ENCODE data around the gene ADGRF5.
A peak's percentile ranks its signal among the peaks of the same experiment; 100 is the strongest.

ADGRF5 gene

DNA sequence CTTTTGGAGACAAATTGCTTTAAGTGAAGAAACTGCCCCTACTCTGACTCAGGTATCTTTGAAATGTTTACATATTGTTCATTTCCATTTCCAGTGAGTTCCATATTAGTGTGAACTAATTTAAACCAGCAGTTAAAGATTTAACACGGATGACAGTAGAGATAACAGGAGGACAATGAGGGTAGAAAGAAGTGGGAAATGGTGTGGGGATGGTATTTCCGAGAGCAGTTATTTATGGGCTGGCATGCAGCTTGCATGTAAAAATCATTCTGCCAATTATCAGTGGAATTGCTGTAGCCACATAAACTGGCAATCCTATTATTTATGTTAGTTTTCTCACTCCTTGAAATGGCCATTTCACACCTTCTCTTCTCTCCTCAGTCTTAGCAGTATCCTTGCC, 8.6 kb upstream of the ADGRF5 start:
- no peaks in the 10 kb centered on the region for H3K27me3 ChIP-seq
- no peaks in the 10 kb centered on the region for H3K36me3 ChIP-seq
- peaks cover 0 to 36% (median 15%) of the 10 kb centered on the region in 4 donors for H3K4me1 ChIP-seq
- H3K4me3 ChIP-seq: no peak overlapping the region
- intact Hi-C loops (cut with DNase I; ENCODE audit: low total_unique reads): no loop called here
- TF ChIP-seq, protein P1, sequence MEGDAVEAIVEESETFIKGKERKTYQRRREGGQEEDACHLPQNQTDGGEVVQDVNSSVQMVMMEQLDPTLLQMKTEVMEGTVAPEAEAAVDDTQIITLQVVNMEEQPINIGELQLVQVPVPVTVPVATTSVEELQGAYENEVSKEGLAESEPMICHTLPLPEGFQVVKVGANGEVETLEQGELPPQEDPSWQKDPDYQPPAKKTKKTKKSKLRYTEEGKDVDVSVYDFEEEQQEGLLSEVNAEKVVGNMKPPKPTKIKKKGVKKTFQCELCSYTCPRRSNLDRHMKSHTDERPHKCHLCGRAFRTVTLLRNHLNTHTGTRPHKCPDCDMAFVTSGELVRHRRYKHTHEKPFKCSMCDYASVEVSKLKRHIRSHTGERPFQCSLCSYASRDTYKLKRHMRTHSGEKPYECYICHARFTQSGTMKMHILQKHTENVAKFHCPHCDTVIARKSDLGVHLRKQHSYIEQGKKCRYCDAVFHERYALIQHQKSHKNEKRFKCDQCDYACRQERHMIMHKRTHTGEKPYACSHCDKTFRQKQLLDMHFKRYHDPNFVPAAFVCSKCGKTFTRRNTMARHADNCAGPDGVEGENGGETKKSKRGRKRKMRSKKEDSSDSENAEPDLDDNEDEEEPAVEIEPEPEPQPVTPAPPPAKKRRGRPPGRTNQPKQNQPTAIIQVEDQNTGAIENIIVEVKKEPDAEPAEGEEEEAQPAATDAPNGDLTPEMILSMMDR (IDR thresholded peaks at IDR 0.05): no peak
- no peak overlapping the region for H3K27ac ChIP-seq
- no peak for DNase-seq
- H3K9me3 ChIP-seq: no peaks in the 10 kb centered on the region

DNA sequence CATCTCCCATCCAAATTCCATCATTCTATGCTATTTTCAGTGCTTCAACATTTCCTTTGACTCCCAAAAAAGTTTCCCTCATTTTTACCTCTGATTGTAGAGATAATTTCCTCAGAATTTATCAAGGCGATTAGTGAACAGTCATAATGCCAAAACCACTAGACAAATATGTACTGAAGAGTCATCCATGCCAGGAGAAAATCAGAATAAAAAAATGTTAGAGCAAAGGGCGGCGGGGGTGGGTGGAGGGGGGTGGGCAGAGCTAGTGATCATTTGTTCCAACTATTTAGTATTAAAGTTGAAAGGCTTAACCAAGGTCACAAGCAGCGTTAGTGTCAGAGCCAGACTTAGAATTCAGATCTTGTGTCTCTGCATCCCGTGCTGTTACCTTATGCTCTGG, 5.3 kb upstream of the ADGRF5 start:
- Histone ChIP-seq H3K4me1 (peaks cover 0 to 28% (median 13%) of the 10 kb centered on the region in 4 donors), H3K27ac (no peak overlapping the region), H3K36me3 (no peaks in the 10 kb centered on the region), H3K4me3 (no peak overlapping the region), H3K27me3 (no peaks in the 10 kb centered on the region), H3K9me3 (no peaks in the 10 kb centered on the region)
- TF ChIP-seq, protein P1 (IDR thresholded peaks at IDR 0.05): no peak
- no peak for DNase-seq
- intact Hi-C loops (cut with DNase I; ENCODE audit: low total_unique reads): no loop called here

DNA sequence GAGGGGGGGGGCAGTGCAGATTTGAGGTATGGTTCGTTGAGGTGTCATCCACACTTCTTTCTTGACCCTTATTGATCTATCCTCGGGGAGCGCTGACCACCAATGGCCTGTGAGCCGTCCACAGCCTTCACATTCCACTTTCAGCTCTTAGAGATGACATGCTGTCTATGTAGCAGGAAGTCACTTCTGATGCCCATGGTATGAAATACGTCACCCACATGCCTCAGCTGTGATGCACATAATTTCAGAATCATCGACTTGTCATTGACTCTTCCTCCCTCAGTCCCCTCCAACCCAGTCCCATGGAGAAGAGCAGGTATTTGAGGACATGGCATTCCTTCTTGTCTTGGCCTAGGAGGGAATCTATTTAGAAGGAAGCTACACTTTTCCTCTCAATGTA, 4.7 kb upstream of the ADGRF5 start:
- Histone ChIP-seq H3K27me3 (no peaks in the 10 kb centered on the region), H3K27ac (peak overlapping the region in 1 of 2 donors; percentile 34), H3K4me3 (no peak overlapping the region), H3K4me1 (peaks cover 0 to 28% (median 13%) of the 10 kb centered on the region in 4 donors), H3K9me3 (no peaks in the 10 kb centered on the region), H3K36me3 (no peaks in the 10 kb centered on the region)
- DNase-seq: no peak
- intact Hi-C loops (cut with DNase I; ENCODE audit: low total_unique reads): no loop called here
- TF ChIP-seq, protein P1 (IDR thresholded peaks at IDR 0.05): no peak

DNA sequence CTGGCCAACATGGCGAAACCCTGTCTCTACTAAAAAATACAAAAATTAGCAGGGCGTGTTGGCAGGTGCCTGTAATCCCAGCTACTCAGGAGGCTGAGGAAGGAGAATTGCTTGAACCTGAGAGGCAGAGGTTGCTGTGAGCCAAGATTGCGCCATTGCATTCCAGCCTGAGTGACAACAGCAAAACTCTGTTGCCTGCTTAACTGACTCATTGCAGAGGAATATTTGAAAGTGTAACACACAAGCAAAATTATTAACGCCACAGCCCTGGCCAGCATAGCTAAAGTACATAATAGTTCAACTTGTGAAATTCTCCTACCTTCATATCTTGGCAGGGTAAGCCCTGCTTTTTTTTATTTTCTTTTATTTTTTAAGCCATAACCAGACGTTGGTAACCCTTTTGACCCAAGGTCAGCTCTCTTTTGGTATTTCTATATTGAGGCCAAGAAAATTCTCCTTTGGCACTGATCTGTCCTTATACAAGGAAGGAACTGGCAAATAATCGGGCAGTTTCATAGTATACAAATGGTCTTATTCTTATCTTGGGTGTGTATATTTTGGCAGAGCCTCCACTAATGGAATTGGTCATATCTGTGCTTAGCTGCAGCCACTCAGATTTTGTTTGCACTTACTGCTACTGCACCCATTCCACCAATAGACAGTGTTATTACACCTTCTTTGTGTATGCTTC, 4.0 kb upstream of the ADGRF5 start:
- TF ChIP-seq, protein P1 (IDR thresholded peaks at IDR 0.05): no peak
- no peaks in the 10 kb centered on the region for H3K27me3 ChIP-seq
- no peaks in the 10 kb centered on the region for H3K9me3 ChIP-seq
- no peak overlapping the region for H3K4me3 ChIP-seq
- peaks cover 0 to 28% (median 13%) of the 10 kb centered on the region in 4 donors for H3K4me1 ChIP-seq
- H3K36me3 ChIP-seq: no peaks in the 10 kb centered on the region
- intact Hi-C loops (cut with DNase I; ENCODE audit: low total_unique reads): no loop called here
- peak; percentile 69 to 82 for DNase-seq
- peak overlapping the region in 1 of 2 donors; percentile 34 for H3K27ac ChIP-seq

DNA sequence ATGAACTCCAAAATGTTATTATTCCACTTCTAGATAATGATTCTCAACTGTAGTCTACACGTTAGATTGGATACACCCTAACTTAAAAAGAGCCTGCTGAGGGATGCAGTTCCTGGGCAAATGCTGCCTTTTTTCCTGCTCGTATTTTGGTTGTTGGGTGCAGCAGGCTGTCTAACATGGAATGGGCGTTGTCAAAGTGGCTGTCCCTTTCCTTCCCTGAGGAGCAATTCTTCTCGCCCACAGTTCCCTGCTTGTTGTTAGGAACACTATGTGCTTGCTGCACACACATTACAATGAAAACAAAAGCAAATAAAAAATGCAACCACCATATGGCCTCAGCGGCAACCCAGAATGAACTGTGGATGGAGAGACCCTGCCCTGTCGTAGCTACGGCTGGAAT, 1.7 kb upstream of the ADGRF5 start:
- Histone ChIP-seq H3K9me3 (no peaks in the 10 kb centered on the region), H3K27ac (no peak overlapping the region), H3K4me1 (peaks cover 0 to 28% (median 13%) of the 10 kb centered on the region in 4 donors), H3K36me3 (no peaks in the 10 kb centered on the region), H3K27me3 (no peaks in the 10 kb centered on the region), H3K4me3 (no peak overlapping the region)
- intact Hi-C loops (cut with DNase I; ENCODE audit: low total_unique reads): no loop called here
- TF ChIP-seq, protein P1 (IDR thresholded peaks at IDR 0.05): no peak
- no peak for DNase-seq

Data from tibial artery (tissue), 4 donors.